ENCODE data around the gene PTPRK. TPM values are rescaled to one million over a fixed set of nuclear protein-coding genes. Genes with fewer than 3 reads are reported as not detected.

The PTPRK gene
- total and polyA plus RNA-seq, 2 experiments from 2014 or later = 26.9 to 56.4 TPM

GRCh38 chr6:128567029-128567428 lies 46.6 kb upstream of the PTPRK start (continued):
- TF ChIP-seq ZNF462 (CRISPR knock-in tag; IDR thresholded peaks at IDR 0.05) (no peak), CREB1 (CRISPR knock-in tag; IDR thresholded peaks at IDR 0.05; ENCODE audit: low read depth) (no peak), EZH2phosphoT487 (IDR thresholded peaks at IDR 0.05; ENCODE audit: unreplicated experiment) (no peak)

- H3F3A ChIP-seq (replicated peaks; ENCODE audit: low read depth) = no peaks in the 10 kb centered on the region
- H4K20me1 ChIP-seq (replicated peaks; ENCODE audit: insufficient read depth) = no peaks in the 10 kb centered on the region
- Mint-ChIP-seq H3K4me3 (no peak overlapping the region), H3K9me3 (no peaks in the 10 kb centered on the region), H3K36me3 (ENCODE audit: low read depth) (no peaks in the 10 kb centered on the region), H3K27ac (no peak overlapping the region), H3K27me3 (ENCODE audit: insufficient read depth, low read depth, poor library complexity) (no peaks in the 10 kb centered on the region), H3K4me1 (0 out of 3 replicates have a peak, but pooled peaks cover under 1% of the 10 kb centered on the region)
- no peak overlapping the region for H3K27ac ChIP-seq (ENCODE audit: low read depth)
- no peaks in the 10 kb centered on the region for H3K9me2 ChIP-seq (ENCODE audit: insufficient read depth)
- H3K4me2 ChIP-seq = no peak overlapping the region
- H2AFZ ChIP-seq = no peak overlapping the region
- H3K4me3 ChIP-seq = no peak overlapping the region
- no peaks in the 10 kb centered on the region for H3K79me2 ChIP-seq (replicated peaks; ENCODE audit: insufficient read depth)
- ATAC-seq = no peak
- no peak for DNase-seq (ENCODE audit: low spot score)
- no peaks in the 10 kb centered on the region for H3K4me1 ChIP-seq (ENCODE audit: insufficient read depth)
- no peaks in the 10 kb centered on the region for H3K36me3 ChIP-seq (ENCODE audit: insufficient read depth)
- H3K27me3 ChIP-seq (ENCODE audit: insufficient read depth) = no peaks in the 10 kb centered on the region
- no peak for TF ChIP-seq REST (IDR thresholded peaks at IDR 0.05; ENCODE audit: unreplicated experiment)
- no peak for TF ChIP-seq EZH2 (IDR thresholded peaks at IDR 0.05; ENCODE audit: low read depth, unreplicated experiment)
- TF ChIP-seq STAT1 (IDR thresholded peaks at IDR 0.05; ENCODE audit: unreplicated experiment) = no peak
- TF ChIP-seq CTCF (conservative IDR thresholded peaks at IDR 0.05; ENCODE audit: low read depth in 2 of 2) = no peak
- TF ChIP-seq POLR2AphosphoS5 (IDR thresholded peaks at IDR 0.05; ENCODE audit: low read depth) = no peak
- TF ChIP-seq ZNF114 (CRISPR knock-in tag; IDR thresholded peaks at IDR 0.05) = no peak
- TF ChIP-seq ETS1 (IDR thresholded peaks at IDR 0.05) = no peak
- no peak for TF ChIP-seq ZNF331 (CRISPR knock-in tag; IDR thresholded peaks at IDR 0.05; ENCODE audit: low read depth)
- TF ChIP-seq NANOG (IDR thresholded peaks at IDR 0.05; ENCODE audit: borderline replicate concordance) = no peak
- no peak for TF ChIP-seq CREB1 (CRISPR knock-in tag; IDR thresholded peaks at IDR 0.05; ENCODE audit: low read depth)
These were observed 40.6 kb upstream of the PTPRK start for GRCh38 chr6:128560966-128561365.
